A673 (cell line): ENCODE data around the gene WNT6. TPM values are rescaled to one million over a fixed set of nuclear protein-coding genes. Genes with fewer than 3 reads are reported as not detected.

Experiments
- BruUV-seq: library from RNA; stranded (reverse); fragments of 400-500 nt; replicated peaks from 2 replicates; lab custom pipeline; 2021; lab: Mats Ljungman, UMichigan
- CTCF ChIA-PET: fragments of 300-600 bp; sonication (Branson Sonifier 250); formaldehyde crosslinking; loops from one replicate; lab custom pipeline; 2022; ENCODE audit warnings: antibody characterized with exemption; lab: Charles Lee
- POLR2A ChIA-PET: fragments of 300-600 bp; sonication (Branson Sonifier 250); formaldehyde crosslinking; loops from one replicate; lab custom pipeline; 2022; ENCODE audit warnings: antibody characterized with exemption; ENCODE audit not compliant: low non-redundant PET; lab: Charles Lee
- DNase-seq: peaks from one replicate; pipeline ENCODE4 v3.0.0-alpha.2; 2015; ENCODE audit warnings: low spot score
- H3K27ac ChIP-seq: fragments of 200-600 bp; sonication (generic); 2 replicates; pipeline ENCODE4 v1.5.1; 2016; ENCODE audit warnings: mixed run types, low read depth, mild to moderate bottlenecking, mixed read lengths, antibody characterized with exemption, low read length; ENCODE audit not compliant: poor library complexity, severe bottlenecking
- H3K27me3 ChIP-seq: fragments of 200-600 bp; sonication (generic); replicated peaks from 2 replicates; pipeline ENCODE4 v1.6.1; 2017; ENCODE audit warnings: mixed run types, low read depth, mild to moderate bottlenecking, mixed read lengths, antibody characterized with exemption, low read length; ENCODE audit not compliant: insufficient read depth, poor library complexity
- H3K36me3 ChIP-seq: fragments of 200-600 bp; sonication (generic); 2 replicates; pipeline ENCODE4 v1.6.1; 2016; ENCODE audit warnings: mixed run types, mild to moderate bottlenecking, mixed read lengths, antibody characterized with exemption, low read length; ENCODE audit not compliant: insufficient read depth, poor library complexity, severe bottlenecking
- H3K4me1 ChIP-seq: fragments of 200-600 bp; sonication (generic); 2 replicates; pipeline ENCODE4 v1.6.1; 2017; ENCODE audit warnings: mixed run types, mild to moderate bottlenecking, mixed read lengths, antibody characterized with exemption, low read length; ENCODE audit not compliant: insufficient read depth, poor library complexity, severe bottlenecking
- H3K4me3 ChIP-seq: fragments of 200-600 bp; sonication (generic); 2 replicates; pipeline ENCODE4 v1.5.1; 2016; ENCODE audit warnings: low read depth, mixed run types, mild to moderate bottlenecking, mixed read lengths, low read length; ENCODE audit not compliant: poor library complexity, severe bottlenecking
- H3K9me3 ChIP-seq: fragments of 200-600 bp; sonication (generic); 2 replicates; pipeline ENCODE4 v1.6.1; 2016; ENCODE audit warnings: mixed run types, low read depth, mild to moderate bottlenecking, mixed read lengths, antibody characterized with exemption, low read length; ENCODE audit not compliant: poor library complexity, severe bottlenecking
- EZH2 ChIP-seq: fragments of 200-600 bp; sonication (generic); IDR thresholded peaks from 2 replicates; pipeline ENCODE4 v1.6.1; 2017; ENCODE audit warnings: borderline replicate concordance, low read depth, mild to moderate bottlenecking, mixed read lengths, antibody characterized with exemption, low read length; ENCODE audit not compliant: poor library complexity, severe bottlenecking
- intact Hi-C: fragments of 100-400 bp; cut with micrococcal nuclease; formaldehyde crosslinking; loops from one replicate; pipeline ENCODE4 v1.10.0; 2022; ENCODE audit not compliant: unreplicated experiment
- total RNA-seq: library from RNA; stranded (reverse); gene quantifications from 2 replicates; pipeline ENCODE4 v1.2.3, GENCODE V29; 2021
- TF ChIP-seq, protein P1 (sequence below): fragments of 300-800, 200-600 bp; sonication (generic); conservative IDR thresholded peaks from 2 replicates; pipeline ENCODE4 v1.5.1; 2017; ENCODE audit warnings: low read depth, mild to moderate bottlenecking, antibody characterized with exemption, low read length, moderate library complexity, mixed read lengths

The WNT6 gene
- total RNA-seq, 1 experiment from 2014 or later, result not detected

DNA sequence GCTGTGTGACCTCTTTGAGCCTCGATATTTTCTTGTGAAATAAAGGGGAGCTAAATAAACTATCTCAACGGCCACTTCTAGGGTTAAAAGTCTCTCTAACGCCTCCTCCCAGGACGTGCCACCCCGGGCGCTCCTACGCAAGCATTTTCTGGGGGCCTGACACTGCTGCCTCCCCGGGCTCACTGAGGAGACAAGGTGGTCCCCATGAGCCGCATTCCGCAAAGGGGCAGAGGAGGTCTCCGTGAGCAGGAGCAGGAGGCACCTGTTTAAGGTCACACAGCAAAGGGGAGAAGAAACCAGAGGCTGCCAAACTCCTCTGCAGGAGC is 20.1 kb downstream of the WNT6 start:
- ChIA-PET POLR2A (no interaction called here), CTCF (no interaction called here)
- H3K27me3 ChIP-seq, result peaks cover 19% of the 10 kb centered on the region
- no TSS peak for BruUV-seq
- no peak overlapping the region for H3K4me3 ChIP-seq
- no peak overlapping the region for H3K27ac ChIP-seq
- TF ChIP-seq, protein P1, sequence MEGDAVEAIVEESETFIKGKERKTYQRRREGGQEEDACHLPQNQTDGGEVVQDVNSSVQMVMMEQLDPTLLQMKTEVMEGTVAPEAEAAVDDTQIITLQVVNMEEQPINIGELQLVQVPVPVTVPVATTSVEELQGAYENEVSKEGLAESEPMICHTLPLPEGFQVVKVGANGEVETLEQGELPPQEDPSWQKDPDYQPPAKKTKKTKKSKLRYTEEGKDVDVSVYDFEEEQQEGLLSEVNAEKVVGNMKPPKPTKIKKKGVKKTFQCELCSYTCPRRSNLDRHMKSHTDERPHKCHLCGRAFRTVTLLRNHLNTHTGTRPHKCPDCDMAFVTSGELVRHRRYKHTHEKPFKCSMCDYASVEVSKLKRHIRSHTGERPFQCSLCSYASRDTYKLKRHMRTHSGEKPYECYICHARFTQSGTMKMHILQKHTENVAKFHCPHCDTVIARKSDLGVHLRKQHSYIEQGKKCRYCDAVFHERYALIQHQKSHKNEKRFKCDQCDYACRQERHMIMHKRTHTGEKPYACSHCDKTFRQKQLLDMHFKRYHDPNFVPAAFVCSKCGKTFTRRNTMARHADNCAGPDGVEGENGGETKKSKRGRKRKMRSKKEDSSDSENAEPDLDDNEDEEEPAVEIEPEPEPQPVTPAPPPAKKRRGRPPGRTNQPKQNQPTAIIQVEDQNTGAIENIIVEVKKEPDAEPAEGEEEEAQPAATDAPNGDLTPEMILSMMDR, result no peak
- no peak for TF ChIP-seq EZH2
- H3K4me1 ChIP-seq, result peaks cover 22% of the 10 kb centered on the region
- intact Hi-C loops, result loop anchor here (10.0 kb wide), 1 partner anchor 245 kb away; no protein-coding TSS in a partner anchor
- no peaks in the 10 kb centered on the region for H3K9me3 ChIP-seq
- no peak for DNase-seq
- no peaks in the 10 kb centered on the region for H3K36me3 ChIP-seq

DNA sequence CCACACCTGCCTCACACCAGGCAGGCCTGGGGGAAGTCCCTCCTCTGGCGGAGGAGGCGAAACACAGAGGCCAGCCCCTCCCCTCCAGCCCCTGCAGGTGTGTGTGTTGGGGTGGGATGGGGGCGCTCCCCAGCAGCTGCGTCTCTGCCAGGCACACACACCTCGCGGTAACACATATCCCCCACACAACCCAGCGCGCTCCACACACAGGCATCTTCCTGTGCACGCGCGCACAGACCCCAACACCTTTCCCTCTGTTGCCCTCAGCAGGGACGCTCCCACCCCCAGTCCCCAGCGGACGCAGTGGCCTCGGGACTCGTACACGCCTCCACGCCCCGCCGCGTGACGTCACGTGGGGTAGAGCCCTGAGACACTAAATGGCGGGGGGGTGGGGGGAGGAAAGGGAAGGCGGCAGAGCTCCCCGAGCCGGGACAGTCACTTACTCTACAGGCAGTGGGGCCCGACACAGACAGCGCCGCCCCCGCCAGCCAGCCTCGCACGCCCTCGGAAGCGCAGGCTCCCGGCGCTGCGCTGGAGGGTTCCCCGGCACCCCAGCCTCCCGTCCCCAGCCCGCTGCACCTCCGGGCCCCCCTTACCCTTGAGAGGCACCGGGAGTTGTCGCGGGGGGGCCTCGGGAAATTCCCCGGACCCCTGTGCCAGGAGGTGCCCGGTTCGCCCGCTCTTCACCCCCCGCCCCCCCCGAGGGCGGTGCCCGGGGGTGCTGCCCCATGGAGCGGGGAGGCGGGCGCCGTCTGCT is 20.7 kb downstream of the WNT6 start, which contains the start of gene WNT10A:
WNT10A (plus strand) TSS at position 751 of the 757 bp plus-strand sequence. CDS start 144 bp downstream, outside the sequence.
- Histone ChIP-seq H3K27me3 (peaks cover 15% of the 10 kb centered on the region), H3K27ac (no peak within 1 kb of the TSS), H3K4me3 (peak within 1 kb of the TSS; percentile 39), H3K9me3 (no peaks in the 10 kb centered on the region), H3K36me3 (no peaks in the 10 kb centered on the region), H3K4me1 (peaks cover 22% of the 10 kb centered on the region)
- peak; percentile 28 for DNase-seq
- CTCF ChIA-PET, result interaction anchor here (1.4 kb wide), 1 partner anchor 18 kb away, joined by 9 read pairs; no protein-coding TSS in a partner anchor
- intact Hi-C loops, result no loop called here
- no peak for TF ChIP-seq EZH2
- TF ChIP-seq, protein P1, result no peak
- POLR2A ChIA-PET, result no interaction called here
- no TSS peak for BruUV-seq

DNA sequence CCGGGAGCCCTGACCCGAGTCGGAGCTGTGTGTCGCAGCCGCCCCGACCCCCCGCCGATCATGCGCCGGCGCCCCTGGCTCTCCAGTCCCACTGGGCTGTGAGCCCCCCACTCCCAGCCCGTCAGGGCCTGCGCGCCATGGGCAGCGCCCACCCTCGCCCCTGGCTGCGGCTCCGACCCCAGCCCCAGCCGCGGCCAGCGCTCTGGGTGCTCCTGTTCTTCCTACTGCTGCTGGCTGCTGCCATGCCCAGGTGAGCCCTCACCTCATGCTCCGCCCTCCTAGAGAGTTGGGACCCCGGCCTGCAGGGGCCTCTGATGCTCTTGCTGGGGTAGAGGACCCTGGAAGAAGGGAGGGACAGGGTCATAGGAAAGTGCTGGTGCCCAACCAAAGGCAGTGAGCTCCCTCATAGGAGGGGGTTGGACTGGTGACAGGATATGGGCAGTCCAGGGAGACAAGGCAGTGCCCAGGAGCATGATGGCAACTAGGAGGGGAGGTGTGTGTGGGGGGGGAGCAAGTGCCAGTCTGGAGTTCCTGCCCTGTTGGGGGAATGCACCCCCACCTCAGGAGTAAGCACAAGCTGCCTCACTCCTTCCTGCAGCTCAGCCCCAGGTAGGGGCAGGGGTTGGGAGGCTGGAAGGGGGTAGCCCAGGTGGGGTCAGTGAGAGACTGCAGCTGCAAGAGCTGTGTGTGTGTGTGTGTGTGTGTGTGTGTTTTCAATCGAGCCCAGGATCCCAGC is 21.4 kb downstream of the WNT6 start:
- ChIA-PET POLR2A (no interaction called here), CTCF (interaction anchor here (1.4 kb wide), 1 partner anchor 17 kb away, joined by 9 read pairs; no protein-coding TSS in a partner anchor)
- no peak for TF ChIP-seq EZH2
- TF ChIP-seq, protein P1, result no peak
- Histone ChIP-seq H3K4me3 (peak overlapping the region; percentile 39), H3K27me3 (peaks cover 7% of the 10 kb centered on the region), H3K4me1 (peaks cover 22% of the 10 kb centered on the region), H3K27ac (no peak overlapping the region), H3K36me3 (no peaks in the 10 kb centered on the region), H3K9me3 (no peaks in the 10 kb centered on the region)
- intact Hi-C loops, result no loop called here
- BruUV-seq, result no TSS peak
- DNase-seq, result no peak
